Measurements from ENCODE around the gene ELF1. TPM values are rescaled to one million over a fixed set of nuclear protein-coding genes. Genes with fewer than 3 reads are reported as not detected.

ELF1 gene
- 18.9 and 40.6 TPM in 2 replicates for total RNA-seq

DNA sequence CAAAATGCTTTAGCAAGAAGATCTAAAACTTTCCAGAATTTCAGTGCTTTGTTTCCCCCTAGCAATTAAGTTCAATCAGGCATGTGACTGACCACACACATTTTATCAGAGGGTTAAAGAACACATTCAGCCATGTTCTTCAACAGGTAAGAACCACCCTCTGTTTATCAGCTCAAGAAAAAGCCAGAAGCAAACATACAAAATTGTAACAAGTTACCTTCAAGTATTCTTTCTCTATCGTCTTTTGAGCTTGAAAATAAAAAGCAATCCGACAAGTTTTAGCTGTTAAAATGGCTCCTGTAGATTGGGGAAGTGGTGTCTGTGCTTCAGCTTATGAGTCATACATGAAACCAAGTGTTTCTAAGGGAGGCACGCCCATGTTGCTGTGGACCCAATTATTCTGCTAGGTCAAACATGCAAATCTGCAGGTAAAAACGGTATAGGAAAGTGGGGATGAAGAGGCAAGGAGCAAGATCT, at the start of gene ELF1:
Gene ELF1 (minus strand): TSS at position 306 of the 477 bp plus-strand sequence. CDS start 37,262 bp downstream, outside the sequence.

GRCh38 chr13:41061075-41061913, 42.2 kb upstream of the ELF1 start, which contains the start of gene WBP4:
WBP4 (plus strand) TSS chr13:41061509; CDS start chr13:41061674, 165 bp downstream.

Other genes with a start within 250 kb of the ELF1 start
- gene MRPS31, start 248.1 kb downstream of the ELF1 start, total RNA-seq, result 8.6 and 15.0 TPM in 2 replicates
- 20.3 and 29.7 TPM in 2 replicates for gene SLC25A15, start 229.7 kb downstream of the ELF1 start, total RNA-seq
- 2.3 and 3.7 TPM in 2 replicates for gene WBP4, start 42.2 kb upstream of the ELF1 start, total RNA-seq
- 5.9 and 7.2 TPM in 2 replicates for gene KBTBD6, start 113.5 kb upstream of the ELF1 start, total RNA-seq
- gene KBTBD7, start 175.3 kb upstream of the ELF1 start, total RNA-seq, result 3.1 and 5.3 TPM in 2 replicates
- gene MTRF1, start 244.3 kb upstream of the ELF1 start, total RNA-seq, result 4.1 and 5.5 TPM in 2 replicates